HG02610 (cell line): ENCODE results near the gene GALK2.
"Not testable (repeated sequence)": the region's sequence is repeated elsewhere in the genome, so short reads cannot be mapped to it uniquely, and the experiment has no call there.

Experiments used
- ATAC-seq: cut with Tn5 transposase; IDR thresholded peaks from one replicate; pipeline ENCODE4 v1.9.1; 2021; ENCODE audit warnings: mild to moderate bottlenecking, moderate library complexity; ENCODE audit not compliant: unreplicated experiment

GALK2 gene

GRCh38 chr15:49163678-49164077 lies 6.4 kb upstream of the GALK2 start:
- ATAC-seq = no peak

- ATAC-seq = no peak
Measured at GRCh38 chr15:49164865-49165264, 5.2 kb upstream of the GALK2 start.

GRCh38 chr15:49168016-49168415 lies 2.0 kb upstream of the GALK2 start:
- no peak for ATAC-seq

- no peak for ATAC-seq
Measured at GRCh38 chr15:49171790-49172189, 1.7 kb downstream of the GALK2 start.

- ATAC-seq = no peak
Measured at GRCh38 chr15:49174902-49175301, 4.9 kb downstream of the GALK2 start.

GRCh38 chr15:49175582-49176397 lies 5.7 kb downstream of the GALK2 start:
- not testable (repeated sequence) for ATAC-seq

- ATAC-seq = no peak
Measured at GRCh38 chr15:49178497-49178896, 8.4 kb downstream of the GALK2 start.

- no peak for ATAC-seq
Measured at GRCh38 chr15:49179433-49180190, 9.6 kb downstream of the GALK2 start.

- no peak for ATAC-seq
Measured at GRCh38 chr15:49182128-49182527, 12.1 kb downstream of the GALK2 start.

GRCh38 chr15:49183741-49184140 lies 13.7 kb downstream of the GALK2 start:
- not testable (repeated sequence) for ATAC-seq

GRCh38 chr15:49185473-49185872 lies 15.4 kb downstream of the GALK2 start:
- ATAC-seq = peak; percentile 82

- no peak for ATAC-seq
Measured at GRCh38 chr15:49187549-49188245, 17.6 kb downstream of the GALK2 start.

GRCh38 chr15:49188933-49189332 lies 18.9 kb downstream of the GALK2 start:
- no peak for ATAC-seq

GRCh38 chr15:49189631-49190030 lies 19.6 kb downstream of the GALK2 start:
- no peak for ATAC-seq

- no peak for ATAC-seq
Measured at GRCh38 chr15:49190586-49190985, 20.5 kb downstream of the GALK2 start.

- ATAC-seq = no peak
Measured at GRCh38 chr15:49191892-49192291, 21.8 kb downstream of the GALK2 start.

- no peak for ATAC-seq
Measured at GRCh38 chr15:49196856-49197255, 26.8 kb downstream of the GALK2 start.

- ATAC-seq = no peak
Measured at GRCh38 chr15:49199666-49200065, 29.6 kb downstream of the GALK2 start.

- ATAC-seq = no peak
Measured at GRCh38 chr15:49200347-49200746, 30.3 kb downstream of the GALK2 start.

GRCh38 chr15:49208102-49208501 lies 38.1 kb downstream of the GALK2 start:
- not testable (repeated sequence) for ATAC-seq

- no peak for ATAC-seq
Measured at GRCh38 chr15:49212897-49213296, 42.9 kb downstream of the GALK2 start.
